H1 (cell line): Measurements from ENCODE around the gene OTX2. TPM values are rescaled to one million over a fixed set of nuclear protein-coding genes. Genes with fewer than 3 reads are reported as not detected.

Experiments
- CTCF ChIA-PET: fragments of 300-600 bp; sonication (Branson Sonifier 250); formaldehyde crosslinking; loops from one replicate; lab custom pipeline; 2021; ENCODE audit not compliant: partially characterized antibody; lab: Charles Lee
- POLR2A ChIA-PET: fragments of 300-600 bp; sonication (Branson Sonifier 250); formaldehyde crosslinking; loops from one replicate; lab custom pipeline; 2021; ENCODE audit warnings: inconsistent platforms; ENCODE audit not compliant: partially characterized antibody; lab: Charles Lee
- DNase-seq, 2 experiments: peaks; one replicate each; pipeline versions ENCODE4 v3.0.0 to v3.0.0-alpha.2; 2010 to 2022; ENCODE audit warnings: low spot score in 2 of 2, low read depth in 1 of 2, mixed read lengths in 1 of 2
- FAIRE-seq: peaks from 2 replicates; lab custom pipeline; 2011; peaks lifted over from hg19 to GRCh38; lab: Jason Lieb, UNC
- H2AFZ ChIP-seq: 2 replicates; pipeline ENCODE4 v1.8.1; 2012; ENCODE audit warnings: low read length, inconsistent platforms
- H2AK5ac ChIP-seq: 2 replicates; pipeline ENCODE4 v1.6.1; 2013; ENCODE audit warnings: low read depth, low read length
- H2BK120ac ChIP-seq: replicated peaks from 2 replicates; pipeline ENCODE3; 2013; ENCODE audit warnings: low read depth, low read length, inconsistent platforms
- H2BK12ac ChIP-seq: 2 replicates; pipeline ENCODE4 v1.6.1; 2013; ENCODE audit warnings: low read depth, low read length
- H2BK15ac ChIP-seq: 2 replicates; pipeline ENCODE4 v1.6.1; 2013; ENCODE audit warnings: low read length
- H2BK20ac ChIP-seq: 2 replicates; pipeline ENCODE4 v1.6.1; 2013; ENCODE audit warnings: low read length
- H2BK5ac ChIP-seq: 2 replicates; pipeline ENCODE4 v1.6.1; 2013; ENCODE audit warnings: low read depth, low read length
- H3K14ac ChIP-seq: 2 replicates; pipeline ENCODE4 v1.6.1; 2013; ENCODE audit warnings: inconsistent platforms; ENCODE audit not compliant: insufficient read length
- H3K18ac ChIP-seq: 2 replicates; pipeline ENCODE4 v1.6.1; 2013; ENCODE audit warnings: low read length; ENCODE audit errors: extremely low read depth
- H3K23ac ChIP-seq: 2 replicates; pipeline ENCODE4 v1.6.1; 2013; ENCODE audit warnings: inconsistent platforms; ENCODE audit not compliant: insufficient read length
- H3K23me2 ChIP-seq: 2 replicates; pipeline ENCODE4 v1.6.1; 2013; ENCODE audit warnings: low read depth, low read length
- H3K27ac ChIP-seq: 2 replicates; pipeline ENCODE4 v1.6.1; 2011; ENCODE audit warnings: low read depth, low read length, inconsistent platforms
- H3K27me3 ChIP-seq, 4 experiments: replicated peaks in 1 of 4; 1 replicate in 1 of 4; 2 replicates in 3 of 4; pipeline versions ENCODE4 v1.6.1 to v1.8.1; 2011 to 2013; ENCODE audit warnings: low read length in 3 of 4, mild to moderate bottlenecking in 3 of 4, inconsistent platforms in 2 of 4, mixed read lengths in 2 of 4, moderate library complexity in 1 of 4; ENCODE audit not compliant: control insufficient read depth in 3 of 4, insufficient read depth in 3 of 4; ENCODE audit errors: extremely low read depth in 1 of 4
- H3K36me3 ChIP-seq, 4 experiments: 2 replicates each; pipeline versions ENCODE4 v1.6.1 to v1.8.1; 2011 to 2013; ENCODE audit warnings: mild to moderate bottlenecking in 4 of 4, low read length in 3 of 4, moderate library complexity in 2 of 4, control low read depth in 1 of 4, inconsistent platforms in 1 of 4; ENCODE audit not compliant: insufficient read depth in 4 of 4, control insufficient read depth in 2 of 4
- H3K4ac ChIP-seq: replicated peaks from 2 replicates; pipeline ENCODE3; 2013; ENCODE audit warnings: low read length, low read depth, mixed read lengths, inconsistent platforms; ENCODE audit not compliant: insufficient read length
- H3K4me1 ChIP-seq, 4 experiments: replicated peaks in 1 of 4; 1 replicate in 1 of 4; 2 replicates in 3 of 4; pipeline versions ENCODE4 v1.6.1 to v1.8.1; 2011 to 2013; ENCODE audit warnings: low read length in 3 of 4, inconsistent platforms in 2 of 4, mixed read lengths in 1 of 4; ENCODE audit not compliant: insufficient read depth in 4 of 4, control insufficient read depth in 3 of 4
- H3K4me2 ChIP-seq, 2 experiments: 2 replicates each; pipeline versions ENCODE4 v1.6.1 to v1.8.1; 2011 to 2013; ENCODE audit warnings: low read depth in 2 of 2, low read length in 2 of 2, control low read depth in 1 of 2, inconsistent platforms in 1 of 2, mild to moderate bottlenecking in 1 of 2; ENCODE audit not compliant: insufficient read depth in 1 of 2
- H3K4me3 ChIP-seq, 4 experiments: fragments of 200-600, 300-600 bp in 1 of 4; sonication (generic), shearing (Covaris generic), sonication (Bioruptor Twin) in 1 of 4; 2 replicates each; pipeline versions ENCODE4 v1.5.1 to v1.8.1; 2011 to 2016; ENCODE audit warnings: low read length in 4 of 4, low read depth in 3 of 4, control low read depth in 2 of 4, inconsistent platforms in 2 of 4, mild to moderate bottlenecking in 2 of 4, mixed read lengths in 1 of 4, moderate library complexity in 1 of 4; ENCODE audit not compliant: insufficient read depth in 2 of 4; ENCODE audit errors: extremely low read depth in 1 of 4
- H3K56ac ChIP-seq: replicated peaks from 2 replicates; pipeline ENCODE3; 2013; ENCODE audit warnings: low read depth, mild to moderate bottlenecking, mixed read lengths, low read length, inconsistent platforms; ENCODE audit not compliant: insufficient read length
- H3K79me1 ChIP-seq: 2 replicates; pipeline ENCODE4 v1.6.1; 2013; ENCODE audit warnings: low read depth, low read length, control low read depth
- H3K79me2 ChIP-seq, 2 experiments: 2 replicates each; pipeline versions ENCODE4 v1.6.1 to v1.8.1; 2012 to 2013; ENCODE audit warnings: low read length in 2 of 2, mild to moderate bottlenecking in 2 of 2, inconsistent platforms in 1 of 2; ENCODE audit not compliant: insufficient read depth in 2 of 2, control insufficient read depth in 1 of 2
- H3K9ac ChIP-seq, 4 experiments: replicated peaks in 1 of 4; 1 replicate in 1 of 4; 2 replicates in 3 of 4; pipeline versions ENCODE4 v1.6.1 to v1.8.1; 2011 to 2013; ENCODE audit warnings: low read depth in 3 of 4, low read length in 3 of 4, control low read depth in 2 of 4, mild to moderate bottlenecking in 2 of 4, moderate library complexity in 2 of 4, inconsistent platforms in 1 of 4; ENCODE audit errors: extremely low read depth in 1 of 4
- H3K9me3 ChIP-seq, 2 experiments: 2 replicates each; pipeline versions ENCODE4 v1.6.1 to v1.8.1; 2012 to 2013; ENCODE audit warnings: mild to moderate bottlenecking in 2 of 2, moderate library complexity in 2 of 2, control low read depth in 1 of 2, inconsistent platforms in 1 of 2, low read depth in 1 of 2, low read length in 1 of 2, mixed read lengths in 1 of 2; ENCODE audit not compliant: insufficient read depth in 2 of 2
- H4K20me1 ChIP-seq, 2 experiments: replicated peaks in 1 of 2; 2 replicates each; pipeline versions ENCODE3 to v1.8.1; 2011 to 2013; ENCODE audit warnings: inconsistent platforms in 2 of 2, low read length in 2 of 2, mild to moderate bottlenecking in 1 of 2; ENCODE audit not compliant: insufficient read depth in 2 of 2, control insufficient read depth in 1 of 2
- H4K5ac ChIP-seq: 2 replicates; pipeline ENCODE4 v1.6.1; 2013; ENCODE audit warnings: low read length, low read depth, mixed read lengths, inconsistent platforms; ENCODE audit not compliant: insufficient read length
- H4K8ac ChIP-seq: 2 replicates; pipeline ENCODE4 v1.8.0; 2013; ENCODE audit warnings: mild to moderate bottlenecking, moderate library complexity, low read length, inconsistent platforms; ENCODE audit not compliant: insufficient read depth; ENCODE audit errors: extremely low read depth
- H4K91ac ChIP-seq: replicated peaks from 2 replicates; pipeline ENCODE3; 2013; ENCODE audit warnings: low read length, mixed read lengths, inconsistent platforms; ENCODE audit not compliant: insufficient read length
- BRCA1 ChIP-seq: IDR thresholded peaks from 2 replicates; pipeline ENCODE4 v1.6.1; 2012; ENCODE audit warnings: low read depth, low read length, improper control_type of control experiment
- CREB1 ChIP-seq: IDR thresholded peaks from 2 replicates; pipeline ENCODE4 v1.6.1; 2012; ENCODE audit warnings: inconsistent platforms
- EP300 ChIP-seq, 2 experiments: IDR thresholded peaks; 1 replicate in 1 of 2; 2 replicates in 1 of 2; pipeline ENCODE4 v1.6.1; 2011 to 2012; ENCODE audit warnings: low read depth in 2 of 2, low read length in 2 of 2, mild to moderate bottlenecking in 2 of 2, borderline replicate concordance in 1 of 2, inconsistent platforms in 1 of 2, moderate library complexity in 1 of 2
- GABPA ChIP-seq: IDR thresholded peaks from 2 replicates; pipeline ENCODE4 v1.6.1; 2011; ENCODE audit warnings: mild to moderate bottlenecking, low read length, moderate library complexity, borderline replicate concordance; ENCODE audit not compliant: insufficient read depth
- RBBP5 ChIP-seq: IDR thresholded peaks from 2 replicates; pipeline ENCODE4 v1.7.1; 2012; ENCODE audit warnings: low read depth, mild to moderate bottlenecking, inconsistent platforms, low read length, moderate library complexity, borderline replicate concordance
- SP4 ChIP-seq: IDR thresholded peaks from 2 replicates; pipeline ENCODE4 v1.6.1; 2012; ENCODE audit warnings: low read length, inconsistent platforms
- WGBS, 2 experiments: shearing (Covaris generic) in 1 of 2; methylation state at CpG; one replicate each; pipeline versions ENCODE4 v1.1.6 to v1.1.7; 2013 to 2015; ENCODE audit warnings: low lambda C conversion rate in 2 of 2, mixed read lengths in 2 of 2, inconsistent platforms in 1 of 2, low coverage in 1 of 2, missing lambda C conversion rate in 1 of 2; ENCODE audit not compliant: insufficient replicate concordance in 2 of 2, insufficient coverage in 1 of 2, insufficient read length in 1 of 2; ENCODE audit errors: extremely low coverage in 1 of 2, missing lambda C conversion rate in 1 of 2; 5-methylcytosine and 5-hydroxymethylcytosine counted together
- polyA plus RNA-seq, 7 experiments: library from polyadenylated mRNA; depleted of rRNA in 3 of 7; stranded (reverse) in 5 of 7; unstranded in 2 of 7; fragments of >200 nt in 5 of 7; fragments of 200-250 nt in 2 of 7; gene quantifications; 1 replicate in 5 of 7; 2 replicates in 1 of 7; 4 replicates in 1 of 7; pipeline versions ENCODE4 v1.2.1 to v1.2.3, GENCODE V29; 2011 to 2013; ENCODE audit warnings: missing spikeins in 2 of 7, mixed read lengths in 2 of 7
- total RNA-seq: library from RNA; stranded (reverse); fragmentation: NEBNext Ultra II Directional; extraction: Animal tissue kit (Norgen Biotek cat#: 25700); gene quantifications from 2 replicates; pipeline ENCODE4 v1.2.1, GENCODE V29; 2021

Gene OTX2
- total and polyA plus RNA-seq, 2 of the 8 experiments (the other 6 are each of a cell fraction or from before 2014, with no cell fraction given) = 33.9 to 155 TPM

DNA sequence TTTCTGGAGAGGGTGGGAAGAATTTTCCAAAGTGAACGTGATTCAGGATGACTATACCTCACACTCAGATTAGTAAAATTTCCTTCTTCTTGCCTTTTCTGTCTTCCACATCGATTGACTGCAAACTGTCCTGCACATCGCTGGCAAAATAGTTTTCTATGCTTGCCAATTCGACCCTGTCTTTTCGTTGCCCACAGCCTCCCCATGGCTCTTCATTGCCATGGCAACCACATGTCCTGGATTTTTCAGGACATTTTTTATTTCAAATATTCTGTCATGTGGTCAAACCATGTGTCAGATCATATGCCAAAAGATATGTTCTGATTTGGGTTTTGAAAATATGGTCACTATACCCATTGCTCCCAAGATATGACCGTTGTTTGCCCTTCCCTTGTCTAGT is 46.9 kb upstream of the OTX2 start:
- CTCF ChIA-PET = interaction anchor here (0.8 to 2.6 kb wide), 3 partner anchors 11 to 307 kb away, joined by 3 to 9 read pairs (median 4); no protein-coding TSS in a partner anchor
- H3K4me1 ChIP-seq = peaks cover 0 to 21% (median 21%) of the 10 kb centered on the region in 4 experiments; a peak in 5 of 7 replicates
- no peaks in the 10 kb centered on the region for H3K36me3 ChIP-seq
- no peak for DNase-seq
- no peaks in the 10 kb centered on the region for H4K20me1 ChIP-seq
- H4K5ac ChIP-seq = no peak overlapping the region
- no peak overlapping the region for H2BK15ac ChIP-seq
- H3K23ac ChIP-seq = no peak overlapping the region
- H3K27ac ChIP-seq = no peak overlapping the region
- H3K9ac ChIP-seq = no peak overlapping the region
- no peak overlapping the region for H2BK120ac ChIP-seq
- FAIRE-seq = peak; percentile 13
- H2AK5ac ChIP-seq = no peak overlapping the region
- TF ChIP-seq RBBP5 (no peak), GABPA (no peak), SP4 (no peak), EP300 (IDR thresholded peaks at IDR 0.05; ENCODE audit: borderline replicate concordance in 1 of 2, low read depth in 2 of 2, low read length in 2 of 2) (no peak), BRCA1 (no peak), CREB1 (no peak)
- no peak overlapping the region for H3K4me2 ChIP-seq
- no peaks in the 10 kb centered on the region for H3K79me1 ChIP-seq
- no peak overlapping the region for H3K14ac ChIP-seq
- no peak overlapping the region for H3K18ac ChIP-seq
- H3K4ac ChIP-seq = no peak overlapping the region
- H3K56ac ChIP-seq = no peak overlapping the region
- WGBS, 2 experiments = 82% methylated on average over 6 of the region's 6 CpGs; no CpG with 5 or more reads in 1 of the 2 experiments
- no peak overlapping the region for H2AFZ ChIP-seq
- no peak overlapping the region; the same call in 1 of the 2 replicates for H2BK12ac ChIP-seq
- no peak overlapping the region for H4K8ac ChIP-seq
- H3K23me2 ChIP-seq = no peaks in the 10 kb centered on the region
- H3K9me3 ChIP-seq = no peaks in the 10 kb centered on the region
- no peaks in the 10 kb centered on the region; a peak in 1 of 7 replicates for H3K27me3 ChIP-seq
- H3K4me3 ChIP-seq = no peak overlapping the region; a peak in 1 of 8 replicates
- no peak overlapping the region for H4K91ac ChIP-seq
- POLR2A ChIA-PET = interaction anchor here (0.9 kb wide), 1 partner anchor 52 kb away, joined by 4 read pairs; no protein-coding TSS in a partner anchor
- no peak overlapping the region; the same call in 1 of the 2 replicates for H2BK20ac ChIP-seq
- no peak overlapping the region for H2BK5ac ChIP-seq
- H3K79me2 ChIP-seq = no peaks in the 10 kb centered on the region
